Loucy (cell line): ENCODE data around the gene GNRH2.
A peak's percentile ranks its signal among the peaks of the same experiment; 100 is the strongest.

ENCODE experiments used
- H2AFZ ChIP-seq: fragments of 200-600 bp; sonication (generic); 2 replicates; pipeline ENCODE4 v1.6.0; 2016; ENCODE audit warnings: antibody characterized with exemption, mild to moderate bottlenecking, low read length, moderate library complexity
- H3F3A ChIP-seq: fragments of 200-600 bp; 2 replicates; pipeline ENCODE4 v1.6.0; 2016; ENCODE audit warnings: antibody characterized with exemption, low read depth, mild to moderate bottlenecking
- H3K27me3 ChIP-seq: fragments of 200-600 bp; sonication (generic); 2 replicates; pipeline ENCODE4 v1.6.1; 2014; ENCODE audit warnings: low read length, mild to moderate bottlenecking; ENCODE audit not compliant: insufficient read depth, poor library complexity, severe bottlenecking
- H3K36me3 ChIP-seq: fragments of 200-600 bp; sonication (generic); 2 replicates; pipeline ENCODE4 v1.6.1; 2016; ENCODE audit warnings: low read length; ENCODE audit not compliant: insufficient read depth
- H3K4me1 ChIP-seq: fragments of 200-600 bp; sonication (generic); 2 replicates; pipeline ENCODE4 v1.5.1; 2014; ENCODE audit warnings: low read length, mild to moderate bottlenecking; ENCODE audit not compliant: insufficient read depth, poor library complexity, severe bottlenecking
- H3K4me2 ChIP-seq: fragments of 200-600 bp; sonication (generic); 2 replicates; pipeline ENCODE4 v1.6.0; 2014; ENCODE audit warnings: antibody characterized with exemption, low read length, low read depth, mild to moderate bottlenecking; ENCODE audit not compliant: poor library complexity, severe bottlenecking
- H3K4me3 ChIP-seq: fragments of 200-600 bp; sonication (generic); 2 replicates; pipeline ENCODE4 v1.5.1; 2014; ENCODE audit warnings: low read length, mild to moderate bottlenecking, mixed read lengths; ENCODE audit not compliant: poor library complexity, severe bottlenecking
- H3K79me2 ChIP-seq: fragments of 200-600 bp; sonication (generic); 2 replicates; pipeline ENCODE4 v1.6.1; 2014; ENCODE audit warnings: low read length; ENCODE audit not compliant: insufficient read depth
- H3K9ac ChIP-seq: fragments of 200-600 bp; sonication (generic); 2 replicates; pipeline ENCODE4 v1.6.0; 2014; ENCODE audit warnings: mild to moderate bottlenecking, low read depth, low read length, moderate library complexity; ENCODE audit not compliant: poor library complexity, severe bottlenecking
- H3K9me2 ChIP-seq: fragments of 200-600 bp; sonication (generic); replicated peaks from 2 replicates; pipeline ENCODE4 v1.6.1; 2016; ENCODE audit warnings: low read depth, low read length, mixed read lengths
- H3K9me3 ChIP-seq: fragments of 200-600 bp; sonication (generic); 2 replicates; pipeline ENCODE4 v1.6.1; 2014; ENCODE audit warnings: mild to moderate bottlenecking, antibody characterized with exemption, low read length, low read depth; ENCODE audit not compliant: insufficient read depth
- H4K20me1 ChIP-seq: fragments of 200-600 bp; sonication (generic); 2 replicates; pipeline ENCODE4 v1.6.0; 2014; ENCODE audit warnings: antibody characterized with exemption, low read length, mild to moderate bottlenecking; ENCODE audit not compliant: insufficient read depth, poor library complexity, severe bottlenecking
- CTCF ChIP-seq: fragments of 200-600 bp; sonication (generic); conservative IDR thresholded peaks from 2 replicates; pipeline ENCODE4 v1.5.1; 2014; ENCODE audit warnings: mild to moderate bottlenecking, antibody characterized with exemption, low read length
- EZH2phosphoT487 ChIP-seq: fragments of 200-600 bp; IDR thresholded peaks from 2 replicates; pipeline ENCODE4 v1.6.1; 2018; ENCODE audit warnings: antibody characterized with exemption, mild to moderate bottlenecking, moderate library complexity, borderline replicate concordance

The GNRH2 gene

GRCh38 chr20:3085571-3086072, 42.2 kb downstream of the GNRH2 start:
- Histone ChIP-seq H3K4me3 (no peak overlapping the region), H3K9me3 (no peaks in the 10 kb centered on the region), H3K27me3 (no peaks in the 10 kb centered on the region), H3K9ac (no peak overlapping the region), H3F3A (peaks cover 8% of the 10 kb centered on the region), H2AFZ (no peak overlapping the region), H3K4me1 (peaks cover 27% of the 10 kb centered on the region), H3K9me2 (no peaks in the 10 kb centered on the region), H3K36me3 (no peaks in the 10 kb centered on the region), H3K79me2 (no peaks in the 10 kb centered on the region), H3K4me2 (no peak overlapping the region), H4K20me1 (no peaks in the 10 kb centered on the region)
- TF ChIP-seq CTCF (no peak), EZH2phosphoT487 (no peak)

GRCh38 chr20:3088031-3088430, 44.6 kb downstream of the GNRH2 start:
- Histone ChIP-seq H3K36me3 (no peaks in the 10 kb centered on the region), H3K9me3 (no peaks in the 10 kb centered on the region), H3K4me3 (no peak overlapping the region), H3K27me3 (no peaks in the 10 kb centered on the region), H3K9ac (no peak overlapping the region), H3K4me1 (peaks cover 50% of the 10 kb centered on the region), H3K79me2 (no peaks in the 10 kb centered on the region), H2AFZ (no peak overlapping the region), H3F3A (peaks cover 17% of the 10 kb centered on the region), H3K9me2 (no peaks in the 10 kb centered on the region), H3K4me2 (no peak overlapping the region), H4K20me1 (no peaks in the 10 kb centered on the region)
- TF ChIP-seq EZH2phosphoT487 (no peak), CTCF (no peak)

- Histone ChIP-seq H3K4me1 (peaks cover 67% of the 10 kb centered on the region), H4K20me1 (no peaks in the 10 kb centered on the region), H3K9me2 (no peaks in the 10 kb centered on the region), H3K4me3 (peak overlapping the region; percentile 14), H3K27me3 (no peaks in the 10 kb centered on the region), H3K9me3 (no peaks in the 10 kb centered on the region), H2AFZ (no peak overlapping the region), H3K79me2 (no peaks in the 10 kb centered on the region), H3F3A (peaks cover 24% of the 10 kb centered on the region), H3K9ac (peak overlapping the region; percentile 70), H3K4me2 (peak overlapping the region; percentile 59), H3K36me3 (no peaks in the 10 kb centered on the region)
- TF ChIP-seq CTCF (no peak), EZH2phosphoT487 (no peak)
Observed at GRCh38 chr20:3090565-3090964, 47.1 kb downstream of the GNRH2 start.
